C4-2B (cell line): ENCODE data around the gene CRYGN.

Experiments used
- ZFX ChIP-seq: fragments of 450-650 bp; IDR thresholded peaks from 2 replicates; pipeline ENCODE4 v1.6.1; 2017
- TF ChIP-seq, protein P1 (sequence below): fragments of 450-650 bp; conservative IDR thresholded peaks from 2 replicates; pipeline ENCODE4 v1.5.1; 2017; ENCODE audit warnings: mild to moderate bottlenecking

DNA sequence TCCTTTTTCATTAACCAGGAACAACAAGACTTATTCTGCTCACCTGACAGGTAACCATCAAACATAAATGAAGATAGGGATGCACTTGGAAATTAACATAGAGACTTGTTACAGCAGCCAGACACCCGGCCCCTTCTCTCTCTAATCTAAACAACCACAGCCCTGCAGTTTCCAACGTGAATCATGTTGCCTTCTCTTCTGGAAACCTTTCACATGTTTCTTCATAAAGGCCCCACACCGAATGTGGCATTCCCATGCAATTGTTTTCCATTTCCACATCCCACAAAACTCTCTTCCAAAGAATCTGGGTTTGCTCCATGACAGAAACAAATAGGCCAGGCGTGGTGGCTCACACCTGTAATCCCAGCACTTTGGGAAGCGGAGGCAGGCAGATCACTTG, 15.1 kb downstream of the CRYGN start:
- TF ChIP-seq, protein P1, sequence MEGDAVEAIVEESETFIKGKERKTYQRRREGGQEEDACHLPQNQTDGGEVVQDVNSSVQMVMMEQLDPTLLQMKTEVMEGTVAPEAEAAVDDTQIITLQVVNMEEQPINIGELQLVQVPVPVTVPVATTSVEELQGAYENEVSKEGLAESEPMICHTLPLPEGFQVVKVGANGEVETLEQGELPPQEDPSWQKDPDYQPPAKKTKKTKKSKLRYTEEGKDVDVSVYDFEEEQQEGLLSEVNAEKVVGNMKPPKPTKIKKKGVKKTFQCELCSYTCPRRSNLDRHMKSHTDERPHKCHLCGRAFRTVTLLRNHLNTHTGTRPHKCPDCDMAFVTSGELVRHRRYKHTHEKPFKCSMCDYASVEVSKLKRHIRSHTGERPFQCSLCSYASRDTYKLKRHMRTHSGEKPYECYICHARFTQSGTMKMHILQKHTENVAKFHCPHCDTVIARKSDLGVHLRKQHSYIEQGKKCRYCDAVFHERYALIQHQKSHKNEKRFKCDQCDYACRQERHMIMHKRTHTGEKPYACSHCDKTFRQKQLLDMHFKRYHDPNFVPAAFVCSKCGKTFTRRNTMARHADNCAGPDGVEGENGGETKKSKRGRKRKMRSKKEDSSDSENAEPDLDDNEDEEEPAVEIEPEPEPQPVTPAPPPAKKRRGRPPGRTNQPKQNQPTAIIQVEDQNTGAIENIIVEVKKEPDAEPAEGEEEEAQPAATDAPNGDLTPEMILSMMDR = no peak
- no peak for TF ChIP-seq ZFX
